PC-9 (cell line): ENCODE data around the gene KRTAP2-1.

Experiments used
- EZH2 ChIP-seq: fragments of 200-600 bp; sonication (generic); IDR thresholded peaks from 2 replicates; pipeline ENCODE4 v1.8.0; 2017; ENCODE audit warnings: antibody characterized with exemption, low read depth
- TF ChIP-seq, protein P1 (sequence below): fragments of 200-600 bp; sonication (generic); conservative IDR thresholded peaks from 2 replicates; pipeline ENCODE4 v1.6.1; 2017; ENCODE audit warnings: mixed run types, antibody characterized with exemption, mild to moderate bottlenecking, moderate library complexity

DNA sequence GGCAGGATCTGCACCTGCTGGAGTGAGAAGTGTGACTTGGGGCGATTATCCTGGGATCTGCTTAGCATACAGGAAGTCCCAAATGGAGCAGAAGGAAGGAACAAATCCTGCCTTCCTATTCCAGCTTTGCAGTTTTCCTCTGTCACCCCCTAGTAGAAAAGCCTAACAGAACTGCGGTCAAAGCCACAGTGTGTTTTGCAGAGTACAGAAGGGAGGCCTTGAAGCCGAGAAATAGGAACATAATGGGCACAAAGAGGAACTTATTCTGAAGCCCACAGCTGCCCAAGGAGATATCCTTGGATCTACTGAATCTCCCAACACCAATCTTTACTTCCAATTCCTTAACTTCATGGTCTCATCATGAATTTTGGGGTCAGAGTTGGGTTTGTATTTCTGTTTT lies 28.6 kb downstream of the KRTAP2-1 start:
- TF ChIP-seq, protein P1, sequence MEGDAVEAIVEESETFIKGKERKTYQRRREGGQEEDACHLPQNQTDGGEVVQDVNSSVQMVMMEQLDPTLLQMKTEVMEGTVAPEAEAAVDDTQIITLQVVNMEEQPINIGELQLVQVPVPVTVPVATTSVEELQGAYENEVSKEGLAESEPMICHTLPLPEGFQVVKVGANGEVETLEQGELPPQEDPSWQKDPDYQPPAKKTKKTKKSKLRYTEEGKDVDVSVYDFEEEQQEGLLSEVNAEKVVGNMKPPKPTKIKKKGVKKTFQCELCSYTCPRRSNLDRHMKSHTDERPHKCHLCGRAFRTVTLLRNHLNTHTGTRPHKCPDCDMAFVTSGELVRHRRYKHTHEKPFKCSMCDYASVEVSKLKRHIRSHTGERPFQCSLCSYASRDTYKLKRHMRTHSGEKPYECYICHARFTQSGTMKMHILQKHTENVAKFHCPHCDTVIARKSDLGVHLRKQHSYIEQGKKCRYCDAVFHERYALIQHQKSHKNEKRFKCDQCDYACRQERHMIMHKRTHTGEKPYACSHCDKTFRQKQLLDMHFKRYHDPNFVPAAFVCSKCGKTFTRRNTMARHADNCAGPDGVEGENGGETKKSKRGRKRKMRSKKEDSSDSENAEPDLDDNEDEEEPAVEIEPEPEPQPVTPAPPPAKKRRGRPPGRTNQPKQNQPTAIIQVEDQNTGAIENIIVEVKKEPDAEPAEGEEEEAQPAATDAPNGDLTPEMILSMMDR: no peak
- no peak for TF ChIP-seq EZH2
